Mesodermal cell (in vitro differentiated cells): ENCODE results near the gene ADAM33.

Experiments used
- H3K27ac ChIP-seq: 2 replicates; pipeline ENCODE4 v1.7.0; 2013; ENCODE audit warnings: mild to moderate bottlenecking, low read depth, low read length, moderate library complexity; ENCODE audit not compliant: severe bottlenecking
- H3K36me3 ChIP-seq: 2 replicates; pipeline ENCODE4 v1.7.1; 2013; ENCODE audit warnings: mild to moderate bottlenecking, low read length, moderate library complexity; ENCODE audit not compliant: control insufficient read depth, insufficient read depth
- H3K4me1 ChIP-seq: one replicate; pipeline ENCODE4 v1.7.1; 2013; ENCODE audit warnings: mild to moderate bottlenecking, low read length; ENCODE audit not compliant: insufficient read depth, control insufficient read depth, poor library complexity, severe bottlenecking
- H3K4me3 ChIP-seq: 2 replicates; pipeline ENCODE4 v1.7.0; 2013; ENCODE audit warnings: low read length, control low read depth, mild to moderate bottlenecking; ENCODE audit not compliant: insufficient read depth, poor library complexity, severe bottlenecking; ENCODE audit errors: extremely low read depth
- H3K9me3 ChIP-seq: 2 replicates; pipeline ENCODE4 v1.7.1; 2013; ENCODE audit warnings: mild to moderate bottlenecking, low read length, moderate library complexity; ENCODE audit not compliant: control insufficient read depth
- WGBS, 2 experiments: methylation state at CpG; one replicate each; pipeline ENCODE4 v1.1.5; 2013; ENCODE audit warnings: missing lambda C conversion rate in 2 of 2; ENCODE audit not compliant: insufficient coverage in 2 of 2; 5-methylcytosine and 5-hydroxymethylcytosine counted together

The ADAM33 gene

GRCh38 chr20:3687655-3688054, 5.8 kb upstream of the ADAM33 start:
- Histone ChIP-seq H3K4me1 (peaks cover 7% of the 10 kb centered on the region), H3K9me3 (no peaks in the 10 kb centered on the region), H3K36me3 (no peaks in the 10 kb centered on the region), H3K4me3 (no peak overlapping the region), H3K27ac (no peak overlapping the region)
- WGBS, 2 experiments = 80% methylated on average over 1 of the region's 2 CpGs; no CpG with 5 or more reads in 1 of the 2 experiments

- Histone ChIP-seq H3K4me3 (no peak overlapping the region), H3K36me3 (no peaks in the 10 kb centered on the region), H3K9me3 (no peaks in the 10 kb centered on the region), H3K4me1 (peaks cover 7% of the 10 kb centered on the region), H3K27ac (peak overlapping the region; percentile 16)
- 78 to 82% methylated on average over 8 to 9 of the region's 9 CpGs for WGBS, 2 experiments
Observed at GRCh38 chr20:3686867-3687321, 5.1 kb upstream of the ADAM33 start.

DNA sequence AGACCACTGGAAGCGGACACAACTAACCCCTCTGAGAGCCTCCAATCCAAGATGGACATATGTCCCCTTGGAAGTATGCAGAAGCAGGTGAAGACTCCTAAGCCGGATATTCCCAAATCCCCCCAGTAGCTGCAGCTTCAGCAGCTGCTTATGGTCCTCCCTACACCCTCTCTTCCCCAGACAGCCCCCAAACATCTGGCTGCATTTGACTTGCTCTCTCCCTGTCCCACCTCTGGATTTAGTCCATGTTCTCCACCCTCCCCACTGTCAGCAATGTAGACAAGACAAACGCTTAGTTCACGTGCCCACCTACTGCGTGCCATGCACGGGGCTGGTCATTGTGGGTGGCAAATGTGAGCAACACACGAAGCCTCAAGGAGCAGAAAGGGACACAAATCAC, 4.6 kb upstream of the ADAM33 start:
- Histone ChIP-seq H3K4me1 (peaks cover 7% of the 10 kb centered on the region), H3K36me3 (no peaks in the 10 kb centered on the region), H3K9me3 (no peaks in the 10 kb centered on the region), H3K4me3 (no peak overlapping the region), H3K27ac (no peak overlapping the region)
- WGBS, 2 experiments = 89 to 94% methylated on average over 7 of the region's 7 CpGs

DNA sequence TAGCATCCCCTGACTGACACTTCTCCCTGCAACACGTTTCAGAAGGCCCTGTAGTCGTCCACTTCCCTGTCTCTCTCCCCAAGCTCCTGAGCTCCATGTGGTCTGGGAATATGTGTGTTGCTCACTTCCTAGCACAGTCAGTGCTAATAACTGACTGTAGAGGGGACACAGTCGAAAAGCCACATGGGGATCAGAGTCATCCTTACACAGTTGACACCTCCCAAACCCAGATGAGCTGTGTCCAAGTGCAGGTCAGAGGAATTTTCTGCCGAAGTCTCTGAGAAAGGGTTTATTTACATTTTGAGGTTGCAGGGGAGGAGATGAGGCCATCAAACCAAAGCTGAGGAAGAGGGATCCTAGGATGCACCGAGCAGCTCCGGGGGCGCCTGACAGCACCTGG, 3.5 kb upstream of the ADAM33 start:
- Histone ChIP-seq H3K4me3 (no peak overlapping the region), H3K36me3 (no peaks in the 10 kb centered on the region), H3K9me3 (no peaks in the 10 kb centered on the region), H3K4me1 (peaks cover 14% of the 10 kb centered on the region), H3K27ac (no peak overlapping the region)
- 78 to 80% methylated on average over 4 to 5 of the region's 7 CpGs for WGBS, 2 experiments

DNA sequence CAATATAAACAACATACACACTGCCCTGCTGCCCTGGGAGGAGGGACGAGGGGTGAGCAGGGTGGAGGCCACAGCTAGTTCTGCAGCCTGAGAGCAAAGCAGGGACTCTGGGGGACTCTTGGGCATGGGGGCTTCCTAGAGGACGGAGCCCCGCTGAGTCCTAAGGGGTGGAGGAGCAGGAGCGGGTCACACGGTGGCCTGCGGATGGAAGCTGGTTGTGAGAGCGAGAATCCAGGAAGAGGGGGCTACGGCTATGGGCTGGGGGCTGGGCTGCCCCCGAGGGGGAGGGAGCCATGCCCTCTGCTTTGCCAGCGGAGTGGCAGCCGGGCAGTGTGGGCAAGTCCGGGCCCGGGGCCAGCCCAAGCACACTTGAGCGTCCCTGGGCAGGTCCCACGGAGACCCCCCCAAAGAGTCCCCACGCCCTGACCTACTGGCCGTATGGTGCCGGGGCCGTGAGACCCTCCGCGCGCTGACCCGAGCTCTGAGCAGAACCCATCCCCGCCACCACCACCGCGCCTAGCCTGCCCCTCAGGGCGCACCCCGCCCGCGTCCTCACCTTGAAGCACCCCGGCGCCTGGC, 369 bp downstream of the ADAM33 start:
- 20 to 22% methylated on average over 21 to 31 of the region's 32 CpGs for WGBS, 2 experiments
- Histone ChIP-seq H3K36me3 (no peaks in the 10 kb centered on the region), H3K27ac (peak overlapping the region; percentile 77), H3K4me1 (peaks cover 32% of the 10 kb centered on the region), H3K9me3 (no peaks in the 10 kb centered on the region), H3K4me3 (peak overlapping the region; percentile 63)

- H3K4me1 ChIP-seq = peaks cover 32% of the 10 kb centered on the region
- peaks cover under 1% of the 10 kb centered on the region for H3K36me3 ChIP-seq
- H3K9me3 ChIP-seq = no peaks in the 10 kb centered on the region
- H3K27ac ChIP-seq = peak overlapping the region; percentile 77
- H3K4me3 ChIP-seq = peak overlapping the region; percentile 63
- 53 to 67% methylated on average over 7 to 13 of the region's 15 CpGs for WGBS, 2 experiments
Observed at GRCh38 chr20:3680701-3681351, 984 bp downstream of the ADAM33 start.

DNA sequence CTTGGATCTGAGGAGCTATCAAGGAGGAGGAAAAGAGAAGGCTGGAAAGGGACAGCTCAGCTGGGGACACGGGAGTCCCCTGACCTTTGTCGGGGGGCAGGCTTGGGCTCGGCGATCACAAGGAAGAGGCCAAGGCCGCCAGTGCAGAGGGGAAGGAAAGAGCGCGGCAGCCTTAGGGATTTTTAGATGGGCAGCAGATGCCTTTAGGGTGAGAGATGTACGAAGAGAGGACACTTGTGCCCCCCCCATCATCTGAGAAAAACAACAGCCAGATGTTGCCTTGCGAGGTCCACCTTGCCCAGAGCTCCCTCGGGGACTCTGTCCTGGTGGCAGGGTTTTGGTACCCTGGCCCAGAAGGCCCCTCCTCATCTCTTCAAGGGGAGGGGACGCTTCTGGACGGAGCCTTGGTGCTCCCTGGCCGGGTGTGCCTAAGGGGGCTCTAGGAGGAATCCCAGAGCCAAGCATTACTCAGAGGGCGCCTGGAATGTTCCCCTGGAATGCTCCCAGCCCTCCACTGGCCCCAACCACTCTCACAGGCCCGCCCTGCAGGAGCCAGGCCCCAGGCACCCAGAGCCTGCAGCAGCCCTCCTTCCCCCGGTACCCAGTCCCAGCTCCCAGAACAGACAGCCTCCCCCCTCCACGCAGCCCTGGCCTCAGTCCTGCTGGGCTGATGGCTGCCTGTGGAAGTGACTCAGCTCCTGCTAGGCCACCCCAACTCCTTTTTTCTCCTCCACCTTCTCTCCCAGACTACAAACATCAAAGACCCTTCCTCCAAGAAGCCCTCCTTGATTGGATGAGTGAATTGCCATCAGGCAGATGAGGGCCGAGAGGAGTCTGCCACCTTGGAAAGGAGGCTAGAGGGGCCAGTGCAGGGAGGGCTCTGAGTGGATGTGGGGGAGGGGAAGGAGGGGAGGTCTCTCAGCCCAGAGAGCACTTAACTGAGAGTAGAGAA, 1.8 kb downstream of the ADAM33 start:
- no peaks in the 10 kb centered on the region for H3K9me3 ChIP-seq
- peaks cover 5% of the 10 kb centered on the region for H3K36me3 ChIP-seq
- peaks cover 32% of the 10 kb centered on the region for H3K4me1 ChIP-seq
- WGBS, 2 experiments = 68 to 69% methylated on average over 7 to 16 of the region's 18 CpGs
- peak overlapping the region; percentile 77 for H3K27ac ChIP-seq
- peak overlapping the region; percentile 63 for H3K4me3 ChIP-seq

DNA sequence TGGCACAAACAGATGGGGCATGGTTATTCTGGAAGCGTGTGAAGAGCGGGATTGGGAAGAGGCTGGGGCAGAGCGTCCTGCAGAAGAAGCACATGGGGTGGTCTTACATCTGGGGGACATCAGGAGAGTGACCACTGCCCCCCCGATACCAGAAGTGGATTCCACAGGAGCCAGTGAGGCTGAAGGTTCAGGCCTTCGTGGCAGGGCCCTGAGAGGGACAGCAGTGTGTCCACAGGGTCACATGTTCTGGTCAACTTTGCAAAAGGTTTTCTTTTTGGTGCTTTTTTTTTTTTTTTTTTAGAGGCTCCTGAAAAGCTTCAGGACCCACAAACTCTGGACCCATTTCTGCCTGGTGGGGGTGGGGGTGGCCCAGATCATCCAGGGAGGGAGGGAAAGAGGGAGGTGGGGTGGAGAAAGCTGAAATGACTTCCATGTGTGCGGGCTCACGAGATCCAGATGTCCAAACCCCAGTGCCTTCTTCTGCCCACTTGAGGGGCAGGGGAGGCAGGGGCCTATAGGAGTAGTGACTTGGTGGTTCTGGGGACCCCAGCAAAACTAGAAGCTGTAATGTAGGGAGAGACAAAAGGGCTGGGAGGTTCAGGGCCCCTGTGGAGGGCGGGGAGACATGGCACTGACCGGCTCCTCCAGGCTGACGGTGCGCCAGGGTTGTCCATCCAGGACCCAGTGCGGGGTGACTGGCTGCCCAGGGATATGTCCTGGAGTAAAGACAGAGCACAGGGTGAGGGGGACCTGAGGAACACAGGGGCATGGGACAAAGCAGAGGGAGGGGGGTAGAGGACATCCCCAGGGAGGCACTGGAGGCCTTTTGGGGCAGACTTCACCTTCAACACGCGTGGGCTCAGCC, 2.7 kb downstream of the ADAM33 start:
- Histone ChIP-seq H3K4me3 (no peak overlapping the region), H3K9me3 (no peaks in the 10 kb centered on the region), H3K27ac (peak overlapping the region; percentile 77), H3K4me1 (peaks cover 32% of the 10 kb centered on the region), H3K36me3 (peaks cover 5% of the 10 kb centered on the region)
- WGBS, 2 experiments = 92 to 96% methylated on average over 13 of the region's 14 CpGs

- H3K4me3 ChIP-seq = no peak overlapping the region
- no peak overlapping the region for H3K27ac ChIP-seq
- peaks cover 5% of the 10 kb centered on the region for H3K36me3 ChIP-seq
- 77 to 92% methylated on average over 2 of the region's 2 CpGs for WGBS, 2 experiments
- peaks cover 32% of the 10 kb centered on the region for H3K4me1 ChIP-seq
- no peaks in the 10 kb centered on the region for H3K9me3 ChIP-seq
Observed at GRCh38 chr20:3678198-3678597, 3.6 kb downstream of the ADAM33 start.

- Histone ChIP-seq H3K27ac (no peak overlapping the region), H3K36me3 (peaks cover 5% of the 10 kb centered on the region), H3K4me1 (peaks cover 32% of the 10 kb centered on the region), H3K9me3 (no peaks in the 10 kb centered on the region), H3K4me3 (no peak overlapping the region)
- WGBS, 2 experiments = 82 to 89% methylated on average over 4 to 5 of the region's 8 CpGs
Observed at GRCh38 chr20:3677733-3678132, 4.1 kb downstream of the ADAM33 start.
